H1 (cell line): Measurements from ENCODE around the gene SNX25. TPM values are rescaled to one million over a fixed set of nuclear protein-coding genes. Genes with fewer than 3 reads are reported as not detected.

Experiments used
- BCL11A ChIP-seq, 2 experiments: IDR thresholded peaks; one replicate each; pipeline ENCODE4 v1.6.1; 2011; ENCODE audit warnings: low read depth in 2 of 2, low read length in 2 of 2, mild to moderate bottlenecking in 2 of 2
- CHD1 ChIP-seq: IDR thresholded peaks from 2 replicates; pipeline ENCODE4 v1.6.1; 2012; ENCODE audit warnings: low read depth, low read length, improper control_type of control experiment
- CREB1 ChIP-seq: IDR thresholded peaks from 2 replicates; pipeline ENCODE4 v1.6.1; 2012; ENCODE audit warnings: inconsistent platforms
- KDM5A ChIP-seq: fragments of 200-600 bp; IDR thresholded peaks from 2 replicates; pipeline ENCODE4 v1.7.1; 2012; ENCODE audit warnings: mild to moderate bottlenecking, low read length, inconsistent platforms, mixed read lengths
- NANOG ChIP-seq: IDR thresholded peaks from 2 replicates; pipeline ENCODE4 v1.6.1; 2011; ENCODE audit warnings: low read length, low read depth, mild to moderate bottlenecking, inconsistent platforms; ENCODE audit not compliant: insufficient read depth, poor library complexity, severe bottlenecking
- NRF1 ChIP-seq: IDR thresholded peaks from 2 replicates; pipeline ENCODE4 v1.6.1; 2011; ENCODE audit warnings: mild to moderate bottlenecking, low read depth, low read length, improper control_type of control experiment
- POLR2AphosphoS5 ChIP-seq: IDR thresholded peaks from 2 replicates; pipeline ENCODE4 v1.6.1; 2011; ENCODE audit warnings: low read depth, low read length
- RAD21 ChIP-seq, 2 experiments: IDR thresholded peaks in 1 of 2; conservative IDR thresholded peaks in 1 of 2; 2 replicates each; pipeline ENCODE4 v1.6.1; 2011; ENCODE audit warnings: low read depth in 2 of 2, low read length in 2 of 2, improper control_type of control experiment in 1 of 2, inconsistent platforms in 1 of 2, mild to moderate bottlenecking in 1 of 2, moderate library complexity in 1 of 2
- RNF2 ChIP-seq: fragments of 200-900, 300-1000 bp; sonication (generic); IDR thresholded peaks from 2 replicates; pipeline ENCODE4 v1.7.1; 2016; ENCODE audit warnings: borderline replicate concordance, low read depth, mild to moderate bottlenecking, antibody characterized with exemption, low read length; ENCODE audit not compliant: poor library complexity, severe bottlenecking; ENCODE audit errors: missing control alignments
- SP1 ChIP-seq: IDR thresholded peaks from 2 replicates; pipeline ENCODE4 v1.6.1; 2011; ENCODE audit warnings: low read depth, low read length
- SP4 ChIP-seq: IDR thresholded peaks from 2 replicates; pipeline ENCODE4 v1.6.1; 2012; ENCODE audit warnings: low read length, inconsistent platforms
- TAF1 ChIP-seq: IDR thresholded peaks from 2 replicates; pipeline ENCODE4 v1.6.1; 2011; ENCODE audit warnings: mild to moderate bottlenecking, low read depth, low read length
- TBP ChIP-seq: IDR thresholded peaks from 2 replicates; pipeline ENCODE4 v1.6.1; 2011; ENCODE audit warnings: low read depth, low read length, improper control_type of control experiment
- polyA plus RNA-seq, 7 experiments: library from polyadenylated mRNA; depleted of rRNA in 3 of 7; stranded (reverse) in 5 of 7; unstranded in 2 of 7; fragments of >200 nt in 5 of 7; fragments of 200-250 nt in 2 of 7; gene quantifications; 1 replicate in 5 of 7; 2 replicates in 1 of 7; 4 replicates in 1 of 7; pipeline versions ENCODE4 v1.2.1 to v1.2.3, GENCODE V29; 2011 to 2013; ENCODE audit warnings: missing spikeins in 2 of 7, mixed read lengths in 2 of 7
- total RNA-seq: library from RNA; stranded (reverse); fragmentation: NEBNext Ultra II Directional; extraction: Animal tissue kit (Norgen Biotek cat#: 25700); gene quantifications from 2 replicates; pipeline ENCODE4 v1.2.1, GENCODE V29; 2021

Gene SNX25
- total and polyA plus RNA-seq, 2 of the 8 experiments (the other 6 are each of a cell fraction or from before 2014, with no cell fraction given): 5.4 to 19.9 TPM

DNA sequence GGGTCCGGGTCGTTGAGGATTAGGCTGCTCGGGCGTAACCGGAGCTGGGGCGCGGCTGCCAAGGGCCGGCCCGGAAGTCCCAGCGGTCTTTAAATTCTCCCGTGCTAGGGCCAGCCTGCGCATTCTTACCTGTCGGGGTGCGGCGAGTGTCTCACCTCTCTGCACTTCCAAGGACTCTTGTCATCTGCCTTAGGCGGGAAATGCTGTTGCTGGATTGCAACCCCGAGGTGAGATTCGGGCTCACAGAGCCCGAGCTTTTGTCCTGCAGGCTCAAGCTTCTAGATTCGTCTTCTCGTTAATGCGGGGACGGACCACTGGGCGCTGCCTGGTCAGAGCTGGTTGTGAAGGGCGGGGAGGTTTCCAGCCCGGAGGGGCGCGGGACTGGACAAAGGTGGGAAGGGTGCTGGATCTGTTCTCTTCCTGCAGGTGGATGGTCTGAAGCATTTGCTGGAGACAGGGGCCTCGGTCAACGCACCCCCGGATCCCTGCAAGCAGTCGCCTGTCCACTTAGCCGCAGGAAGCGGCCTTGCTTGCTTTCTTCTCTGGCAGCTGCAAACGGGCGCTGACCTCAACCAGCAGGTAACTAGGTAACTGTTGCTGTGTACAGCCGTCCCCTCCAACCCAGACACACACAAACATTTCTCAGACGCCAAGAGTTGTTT lies 187.5 kb downstream of the SNX25 start, which contains the start of gene ANKRD37 (continued):
- no peak for TF ChIP-seq CREB1
- TF ChIP-seq SP4: peak; percentile 85; the same call in 1 of the 2 replicates
- peak in 1 of 2 experiments; percentile 2; a peak in 1 of 4 replicates for TF ChIP-seq RAD21 (IDR thresholded peaks at IDR 0.05 in 1 of 2, conservative IDR thresholded peaks at IDR 0.05 in 1 of 2; ENCODE audit: low read depth in 2 of 2, low read length in 2 of 2)
- no peak for TF ChIP-seq CHD1
- TF ChIP-seq TBP: peak; percentile 71
- no peak for TF ChIP-seq RNF2
- TF ChIP-seq POLR2AphosphoS5: no peak
- no peak for TF ChIP-seq BCL11A (IDR thresholded peaks at IDR 0.05; ENCODE audit: low read depth in 2 of 2, low read length in 2 of 2)
- TF ChIP-seq SP1: no peak
- no peak for TF ChIP-seq KDM5A
- no peak for TF ChIP-seq NANOG
- TF ChIP-seq NRF1: no peak
- TF ChIP-seq TAF1: peak; percentile 66; the same call in 1 of the 2 replicates
